Measurements from ENCODE around the gene C3orf62.
A peak's percentile ranks its signal among the peaks of the same experiment; 100 is the strongest.

Gene C3orf62

DNA sequence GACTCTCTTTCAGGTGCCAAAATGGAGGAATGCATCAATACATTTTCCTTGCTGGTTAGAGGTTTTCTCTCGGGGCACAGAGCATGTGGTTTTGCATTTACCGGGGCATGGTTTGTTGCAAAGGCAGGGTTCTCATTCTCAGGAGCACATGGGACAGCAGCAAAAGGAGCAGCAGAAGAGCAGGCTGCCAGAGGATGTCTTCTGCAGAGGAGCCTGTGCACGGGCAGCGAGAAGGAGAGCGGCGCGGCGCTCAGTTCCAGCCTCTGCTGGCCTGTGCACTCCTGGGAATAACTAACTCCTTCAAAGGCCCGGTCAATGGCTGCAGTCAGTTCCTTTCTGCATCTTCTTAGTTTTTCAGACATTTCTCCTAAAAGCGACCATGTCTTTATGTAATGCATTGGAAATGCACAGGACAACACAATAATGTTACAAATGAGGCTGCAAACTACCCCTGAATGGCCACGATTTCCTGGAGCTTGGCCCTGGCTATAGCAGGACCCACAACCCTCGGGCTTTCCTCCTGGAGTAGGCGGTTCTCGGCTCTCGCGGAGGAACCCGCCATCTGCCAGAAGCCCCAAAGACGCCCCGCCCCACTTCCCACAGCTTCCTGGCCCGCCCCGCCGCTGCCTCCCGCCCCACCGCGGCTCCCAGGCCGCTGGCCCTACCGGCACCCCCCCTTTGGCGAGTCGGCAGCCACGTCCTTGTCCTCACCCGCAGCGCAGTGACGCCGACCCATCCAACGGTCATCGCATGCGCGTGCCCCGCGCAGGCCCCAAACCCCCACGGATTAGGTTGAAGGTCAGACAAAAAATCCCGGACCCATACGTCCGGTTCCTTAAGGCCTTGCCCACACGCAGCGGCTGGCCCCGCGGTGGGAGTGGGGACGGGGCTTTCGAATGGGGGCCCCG lies at the start of gene C3orf62:
C3orf62 (minus strand) TSS at position 758 of the 908 bp plus-strand sequence; CDS start at position 398, 360 bp downstream.
- H3K27ac Mint-ChIP-seq, result peak within 1 kb of the TSS; percentile 20 to 84 (median 46)
- H3K36me3 Mint-ChIP-seq (ENCODE audit: low read depth), result peaks cover 47% of the 10 kb centered on the region
- no peaks in the 10 kb centered on the region for H3K27me3 Mint-ChIP-seq (ENCODE audit: low read depth)

DNA sequence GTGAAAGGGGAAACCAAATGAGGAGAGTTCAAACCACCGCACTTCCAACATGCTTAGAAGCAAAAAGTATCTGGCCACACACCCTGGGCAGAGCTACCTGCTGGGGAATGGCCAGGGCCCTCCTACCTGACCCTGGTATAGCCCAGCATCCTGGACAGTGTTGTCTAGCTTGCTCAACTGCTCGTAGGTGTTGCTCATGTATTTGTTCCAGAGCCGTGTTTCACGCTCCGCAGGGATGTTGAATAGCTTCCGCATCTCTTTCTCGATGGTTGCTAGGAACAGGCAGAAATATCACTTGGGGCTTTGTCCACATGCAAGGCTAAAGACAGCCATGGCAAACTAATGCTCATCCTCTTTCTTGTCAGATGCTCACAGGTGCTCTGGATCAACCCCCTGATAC lies 47.7 kb upstream of the C3orf62 start:
- TF ChIP-seq, protein P1, sequence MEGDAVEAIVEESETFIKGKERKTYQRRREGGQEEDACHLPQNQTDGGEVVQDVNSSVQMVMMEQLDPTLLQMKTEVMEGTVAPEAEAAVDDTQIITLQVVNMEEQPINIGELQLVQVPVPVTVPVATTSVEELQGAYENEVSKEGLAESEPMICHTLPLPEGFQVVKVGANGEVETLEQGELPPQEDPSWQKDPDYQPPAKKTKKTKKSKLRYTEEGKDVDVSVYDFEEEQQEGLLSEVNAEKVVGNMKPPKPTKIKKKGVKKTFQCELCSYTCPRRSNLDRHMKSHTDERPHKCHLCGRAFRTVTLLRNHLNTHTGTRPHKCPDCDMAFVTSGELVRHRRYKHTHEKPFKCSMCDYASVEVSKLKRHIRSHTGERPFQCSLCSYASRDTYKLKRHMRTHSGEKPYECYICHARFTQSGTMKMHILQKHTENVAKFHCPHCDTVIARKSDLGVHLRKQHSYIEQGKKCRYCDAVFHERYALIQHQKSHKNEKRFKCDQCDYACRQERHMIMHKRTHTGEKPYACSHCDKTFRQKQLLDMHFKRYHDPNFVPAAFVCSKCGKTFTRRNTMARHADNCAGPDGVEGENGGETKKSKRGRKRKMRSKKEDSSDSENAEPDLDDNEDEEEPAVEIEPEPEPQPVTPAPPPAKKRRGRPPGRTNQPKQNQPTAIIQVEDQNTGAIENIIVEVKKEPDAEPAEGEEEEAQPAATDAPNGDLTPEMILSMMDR (IDR thresholded peaks at IDR 0.05; ENCODE audit: unreplicated experiment in 3 of 3), result no peak
- H3K4me3 Mint-ChIP-seq, result no peak overlapping the region
- peaks cover 57% of the 10 kb centered on the region for H3K36me3 Mint-ChIP-seq (ENCODE audit: low read depth)
- H3K27me3 Mint-ChIP-seq (ENCODE audit: low read depth), result no peaks in the 10 kb centered on the region
- H3K9me3 Mint-ChIP-seq, result no peaks in the 10 kb centered on the region
- H3K27ac Mint-ChIP-seq, result no peak overlapping the region
- H3K4me1 Mint-ChIP-seq, result no peaks in the 10 kb centered on the region

More for the DNA sequence above, at the start of gene C3orf62:
- no peaks in the 10 kb centered on the region for H3K9me3 Mint-ChIP-seq
- H3K4me1 Mint-ChIP-seq, result no peaks in the 10 kb centered on the region
- H3K4me3 Mint-ChIP-seq, result peak within 1 kb of the TSS; percentile 65 to 70 (median 67)
- TF ChIP-seq, protein P1 (IDR thresholded peaks at IDR 0.05; ENCODE audit: unreplicated experiment in 3 of 3), result no peak

DNA sequence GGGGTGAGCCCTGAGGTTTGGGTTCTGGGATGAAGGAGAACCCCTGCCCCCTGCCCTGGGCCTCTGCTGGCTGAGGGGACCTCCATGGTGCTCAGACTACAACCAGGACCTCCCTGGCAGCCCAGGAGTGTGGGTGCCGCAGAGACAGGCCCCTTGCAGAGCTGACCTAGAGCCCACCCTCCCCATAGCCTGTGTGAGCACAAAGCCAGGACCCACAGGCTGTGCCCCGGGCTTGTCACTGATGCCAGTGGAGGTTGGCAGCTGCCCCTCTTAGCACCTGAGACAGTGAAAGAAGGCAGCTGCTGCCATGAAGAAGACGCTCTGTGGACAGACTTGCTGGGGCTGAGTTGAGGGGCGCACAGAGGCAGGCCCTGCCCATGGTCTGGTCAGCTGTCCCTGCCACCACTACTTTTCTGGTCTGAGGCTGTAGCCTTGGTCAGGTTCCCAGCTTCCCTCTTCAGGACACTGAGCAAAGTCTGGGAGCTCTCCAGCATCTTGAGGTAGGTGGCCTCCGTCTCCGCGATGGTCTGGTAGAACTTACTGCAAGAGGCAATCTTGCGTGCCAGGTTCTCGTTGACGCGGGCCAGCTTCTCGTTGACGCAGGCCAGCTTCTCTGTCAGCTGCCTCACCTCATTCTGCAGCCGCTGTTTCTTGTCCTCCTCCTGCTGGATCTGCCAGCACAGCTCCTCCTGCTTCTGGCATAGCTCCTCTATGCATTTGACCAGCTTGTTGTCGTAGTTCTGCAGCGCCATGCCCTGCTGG lies 39.8 kb upstream of the C3orf62 start:
- H3K27me3 Mint-ChIP-seq (ENCODE audit: low read depth), result no peaks in the 10 kb centered on the region
- H3K4me3 Mint-ChIP-seq, result no peak overlapping the region
- peaks cover 39% of the 10 kb centered on the region for H3K36me3 Mint-ChIP-seq (ENCODE audit: low read depth)
- TF ChIP-seq, protein P1 (IDR thresholded peaks at IDR 0.05; ENCODE audit: unreplicated experiment in 3 of 3), result no peak
- H3K27ac Mint-ChIP-seq, result no peak overlapping the region
- H3K9me3 Mint-ChIP-seq, result no peaks in the 10 kb centered on the region
- no peaks in the 10 kb centered on the region for H3K4me1 Mint-ChIP-seq

DNA sequence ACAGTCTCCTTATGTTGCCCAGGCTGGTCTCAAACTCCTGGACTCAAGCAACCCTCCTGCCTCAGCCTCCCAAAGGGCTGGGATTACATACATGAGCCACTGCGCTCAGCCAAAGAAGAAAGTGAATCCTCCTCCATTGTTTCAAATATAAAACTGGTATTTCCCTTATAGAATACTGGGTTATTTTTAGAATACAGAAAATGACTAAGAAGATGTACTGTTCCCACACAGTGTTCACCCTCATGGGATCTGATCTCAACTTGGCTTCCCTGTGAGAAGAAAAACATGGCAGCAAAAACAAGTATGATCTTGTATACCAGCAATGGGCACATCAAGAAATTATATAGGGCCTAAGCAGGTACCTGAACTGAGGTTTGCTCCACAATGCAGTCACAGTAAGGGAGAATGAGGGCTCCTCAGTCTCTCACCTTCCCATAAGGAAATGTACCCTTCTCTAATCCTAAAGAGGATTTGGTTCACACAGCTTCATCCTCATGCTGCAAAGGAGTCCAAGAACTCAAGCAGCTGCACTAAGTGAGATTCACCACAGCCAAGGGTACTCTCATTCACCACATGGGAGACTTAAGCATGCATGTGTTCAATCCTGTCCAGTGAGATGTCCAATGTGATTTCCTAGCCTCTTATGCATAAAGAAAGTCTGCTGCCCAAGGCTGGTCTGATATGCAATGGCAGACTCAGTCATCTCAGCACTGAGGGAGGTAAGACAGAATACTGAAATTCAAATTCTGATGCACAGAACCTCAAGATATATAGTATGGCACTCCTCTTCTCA lies 37.1 kb upstream of the C3orf62 start:
- no peaks in the 10 kb centered on the region for H3K4me1 Mint-ChIP-seq
- no peaks in the 10 kb centered on the region for H3K9me3 Mint-ChIP-seq
- TF ChIP-seq, protein P1 (IDR thresholded peaks at IDR 0.05; ENCODE audit: unreplicated experiment in 3 of 3), result no peak
- no peaks in the 10 kb centered on the region for H3K27me3 Mint-ChIP-seq (ENCODE audit: low read depth)
- no peak overlapping the region for H3K4me3 Mint-ChIP-seq
- H3K27ac Mint-ChIP-seq, result no peak overlapping the region
- peaks cover 47% of the 10 kb centered on the region for H3K36me3 Mint-ChIP-seq (ENCODE audit: low read depth)

DNA sequence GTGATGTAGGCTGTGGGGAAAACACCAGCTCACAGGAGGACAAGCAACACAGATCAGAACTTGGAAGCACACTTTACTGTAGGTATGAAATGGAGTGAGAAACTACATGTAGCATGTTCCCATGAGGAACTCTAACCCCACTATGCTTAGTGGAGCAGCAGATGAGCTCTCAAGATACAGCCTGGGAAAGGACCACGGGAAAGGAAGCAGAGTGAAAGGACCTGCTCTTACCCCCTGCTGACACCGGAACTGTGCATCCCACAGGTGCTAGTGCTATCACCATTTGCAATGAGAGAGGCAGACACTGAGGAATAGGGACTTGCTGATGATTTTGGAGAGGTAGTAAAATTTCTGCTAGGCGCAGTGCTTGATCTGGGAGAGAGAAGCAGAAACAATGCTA lies 34.3 kb upstream of the C3orf62 start:
- Mint-ChIP-seq H3K27ac (no peak overlapping the region), H3K4me1 (no peaks in the 10 kb centered on the region), H3K9me3 (no peaks in the 10 kb centered on the region), H3K27me3 (ENCODE audit: low read depth) (no peaks in the 10 kb centered on the region), H3K36me3 (ENCODE audit: low read depth) (peaks cover 53% of the 10 kb centered on the region), H3K4me3 (no peak overlapping the region)
- TF ChIP-seq, protein P1 (IDR thresholded peaks at IDR 0.05; ENCODE audit: unreplicated experiment in 3 of 3), result no peak

All from nephron (organoid).